WI38 (cell line): Measurements from ENCODE around the gene ZDHHC23.

Experiments used
- H3K4me3 ChIP-seq: 2 replicates; pipeline ENCODE4 v1.5.1; 2011; ENCODE audit warnings: low read depth, mild to moderate bottlenecking, control low read depth, low read length
- TF ChIP-seq, protein P1 (sequence below): IDR thresholded peaks from 2 replicates; pipeline ENCODE4 v1.5.1; 2012; ENCODE audit warnings: low read depth, mild to moderate bottlenecking, control low read depth, low read length

ZDHHC23 gene

DNA sequence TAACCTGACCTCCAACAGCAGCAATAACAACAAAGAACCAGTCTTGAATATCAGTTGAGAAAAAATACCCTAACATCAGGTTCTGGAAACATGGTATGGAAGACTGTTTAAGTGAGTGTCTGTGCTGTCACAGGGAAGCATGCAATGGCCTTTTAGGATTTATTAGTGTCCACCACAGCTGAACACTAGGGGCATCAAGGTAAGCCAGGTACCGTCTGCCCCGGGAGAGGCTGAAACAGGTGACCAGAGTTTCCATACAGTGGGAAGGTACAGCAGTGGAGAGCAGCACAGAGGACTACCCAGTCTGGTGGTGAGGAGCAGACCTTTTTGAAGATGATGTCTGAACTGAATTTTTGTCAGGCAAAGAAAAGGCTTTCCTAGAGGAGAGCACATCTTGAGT lies 18.4 kb downstream of the ZDHHC23 start:
- TF ChIP-seq, protein P1, sequence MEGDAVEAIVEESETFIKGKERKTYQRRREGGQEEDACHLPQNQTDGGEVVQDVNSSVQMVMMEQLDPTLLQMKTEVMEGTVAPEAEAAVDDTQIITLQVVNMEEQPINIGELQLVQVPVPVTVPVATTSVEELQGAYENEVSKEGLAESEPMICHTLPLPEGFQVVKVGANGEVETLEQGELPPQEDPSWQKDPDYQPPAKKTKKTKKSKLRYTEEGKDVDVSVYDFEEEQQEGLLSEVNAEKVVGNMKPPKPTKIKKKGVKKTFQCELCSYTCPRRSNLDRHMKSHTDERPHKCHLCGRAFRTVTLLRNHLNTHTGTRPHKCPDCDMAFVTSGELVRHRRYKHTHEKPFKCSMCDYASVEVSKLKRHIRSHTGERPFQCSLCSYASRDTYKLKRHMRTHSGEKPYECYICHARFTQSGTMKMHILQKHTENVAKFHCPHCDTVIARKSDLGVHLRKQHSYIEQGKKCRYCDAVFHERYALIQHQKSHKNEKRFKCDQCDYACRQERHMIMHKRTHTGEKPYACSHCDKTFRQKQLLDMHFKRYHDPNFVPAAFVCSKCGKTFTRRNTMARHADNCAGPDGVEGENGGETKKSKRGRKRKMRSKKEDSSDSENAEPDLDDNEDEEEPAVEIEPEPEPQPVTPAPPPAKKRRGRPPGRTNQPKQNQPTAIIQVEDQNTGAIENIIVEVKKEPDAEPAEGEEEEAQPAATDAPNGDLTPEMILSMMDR = no peak
- no peak overlapping the region for H3K4me3 ChIP-seq

DNA sequence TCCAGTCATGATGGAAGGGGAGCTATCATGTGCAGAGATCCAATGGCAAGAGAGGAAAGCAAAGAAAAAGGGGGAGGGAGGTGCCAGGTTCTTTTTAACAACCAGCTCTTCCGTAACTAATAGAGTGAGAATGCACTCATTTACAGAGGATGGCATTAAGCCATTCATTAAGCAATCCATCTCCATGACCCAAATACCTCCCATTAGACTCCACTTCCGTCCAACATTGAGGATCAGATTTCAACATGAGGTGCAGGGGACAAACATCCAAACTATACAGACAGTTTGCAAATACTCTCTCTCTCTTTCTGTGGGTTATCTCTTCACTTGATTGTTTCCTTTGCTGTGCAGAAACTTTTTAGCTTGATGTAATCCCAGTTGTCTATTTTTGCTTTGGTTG lies 21.2 kb downstream of the ZDHHC23 start:
- H3K4me3 ChIP-seq = no peak overlapping the region
- TF ChIP-seq, protein P1 = no peak

DNA sequence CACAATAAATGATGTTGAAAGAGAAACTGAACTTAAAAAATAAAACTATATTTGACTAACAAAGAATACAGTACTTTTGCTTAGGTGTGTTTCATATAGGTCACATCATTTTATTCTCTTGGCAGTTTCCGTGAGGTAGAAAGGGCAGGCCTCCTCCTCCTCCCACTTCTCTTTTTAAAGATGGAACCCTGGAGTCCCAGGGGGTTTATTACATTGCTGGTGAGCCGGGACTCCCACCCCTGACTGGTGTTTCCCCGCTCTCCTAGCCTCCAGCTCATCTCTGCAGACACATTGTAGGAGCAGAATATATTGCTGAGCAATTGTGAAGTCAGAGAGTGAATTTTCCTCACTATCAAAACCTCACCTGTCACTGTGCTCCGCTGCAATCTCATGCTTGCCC lies 30.0 kb downstream of the ZDHHC23 start:
- TF ChIP-seq, protein P1 = no peak

DNA sequence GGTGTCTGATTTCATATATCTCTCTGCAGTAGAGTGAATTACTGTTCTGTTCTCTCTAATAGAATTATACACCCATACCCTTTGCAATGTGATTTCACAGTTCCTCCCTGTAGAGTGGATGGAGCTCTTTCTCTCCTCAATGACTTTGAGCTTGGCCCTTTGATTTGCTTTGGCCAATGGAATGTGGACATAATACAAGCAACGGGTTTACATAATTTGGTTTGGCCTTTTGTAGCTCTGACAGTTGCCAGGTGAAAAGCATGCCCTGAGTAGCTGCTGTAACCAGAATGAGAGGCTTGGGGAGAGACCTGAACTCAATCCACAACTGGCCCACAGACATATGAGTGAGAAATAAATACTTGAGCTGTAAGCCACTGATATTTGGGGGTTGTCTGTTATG lies 32.1 kb downstream of the ZDHHC23 start:
- TF ChIP-seq, protein P1 = no peak
- H3K4me3 ChIP-seq = no peak overlapping the region

More for the DNA sequence above, 30.0 kb downstream of the ZDHHC23 start:
- H3K4me3 ChIP-seq = no peak overlapping the region

DNA sequence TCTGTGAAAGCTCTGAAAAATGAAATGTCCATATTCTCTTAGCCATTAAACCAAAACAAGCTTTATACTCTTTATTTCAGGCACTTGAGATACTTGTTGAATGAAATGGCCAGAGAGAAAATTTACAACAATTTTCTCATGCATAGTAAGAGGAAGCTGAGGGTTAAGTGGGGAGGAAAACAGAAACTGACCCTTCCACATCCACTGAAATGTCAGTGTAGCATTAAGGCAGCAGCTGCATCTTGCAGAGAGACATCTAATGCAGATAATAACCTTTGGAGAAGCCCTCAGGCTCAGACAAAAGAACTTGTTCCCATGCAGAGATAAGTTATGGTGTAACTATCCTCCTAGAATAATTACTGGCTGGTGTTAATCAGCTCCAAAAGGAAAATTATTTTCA lies 34.0 kb downstream of the ZDHHC23 start:
- no peak overlapping the region for H3K4me3 ChIP-seq
- TF ChIP-seq, protein P1 = no peak

DNA sequence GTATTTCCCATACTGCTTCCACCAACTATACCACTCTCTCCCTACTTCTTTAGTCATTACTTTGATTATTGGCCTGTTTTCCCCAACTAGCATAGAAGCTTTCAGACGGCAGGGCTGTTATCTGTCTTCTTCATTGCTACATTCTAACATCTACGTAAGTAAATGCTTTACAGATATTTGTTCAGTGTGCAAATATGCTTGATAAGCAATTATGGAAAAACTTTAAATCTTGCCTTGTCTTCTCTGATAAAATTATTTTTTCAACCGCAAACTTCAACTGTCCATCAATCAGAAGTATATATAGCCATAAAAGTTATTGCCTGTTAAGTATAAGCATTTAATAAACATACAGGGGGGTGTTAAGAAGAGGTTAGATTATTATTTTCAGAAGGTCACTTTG lies 35.7 kb downstream of the ZDHHC23 start:
- TF ChIP-seq, protein P1 = no peak
- no peak overlapping the region for H3K4me3 ChIP-seq

DNA sequence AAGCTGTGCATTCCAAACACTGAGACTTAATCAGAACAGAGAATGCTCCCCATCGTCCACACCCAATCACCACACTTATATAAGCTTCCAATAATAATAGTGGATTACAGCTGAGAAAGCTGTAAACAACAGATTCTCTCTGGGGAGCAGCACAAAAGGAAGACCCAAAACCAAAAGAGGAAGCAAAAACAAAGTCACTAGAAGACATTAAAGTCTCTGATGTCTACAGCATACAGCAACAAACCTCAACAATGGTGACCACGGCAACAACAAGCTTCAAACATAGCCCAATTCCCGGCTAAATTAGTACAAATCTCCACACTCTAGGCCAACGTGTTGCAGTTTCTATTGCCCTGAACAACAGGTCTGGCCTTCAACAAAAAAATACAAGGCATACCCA lies 37.7 kb downstream of the ZDHHC23 start:
- H3K4me3 ChIP-seq = no peak overlapping the region
- TF ChIP-seq, protein P1 = no peak
